ENCODE measurements around the gene IL1RAPL2.
"Not testable (repeated sequence)": the region's sequence is repeated elsewhere in the genome, so short reads cannot be mapped to it uniquely, and the experiment has no call there.

IL1RAPL2 gene

DNA sequence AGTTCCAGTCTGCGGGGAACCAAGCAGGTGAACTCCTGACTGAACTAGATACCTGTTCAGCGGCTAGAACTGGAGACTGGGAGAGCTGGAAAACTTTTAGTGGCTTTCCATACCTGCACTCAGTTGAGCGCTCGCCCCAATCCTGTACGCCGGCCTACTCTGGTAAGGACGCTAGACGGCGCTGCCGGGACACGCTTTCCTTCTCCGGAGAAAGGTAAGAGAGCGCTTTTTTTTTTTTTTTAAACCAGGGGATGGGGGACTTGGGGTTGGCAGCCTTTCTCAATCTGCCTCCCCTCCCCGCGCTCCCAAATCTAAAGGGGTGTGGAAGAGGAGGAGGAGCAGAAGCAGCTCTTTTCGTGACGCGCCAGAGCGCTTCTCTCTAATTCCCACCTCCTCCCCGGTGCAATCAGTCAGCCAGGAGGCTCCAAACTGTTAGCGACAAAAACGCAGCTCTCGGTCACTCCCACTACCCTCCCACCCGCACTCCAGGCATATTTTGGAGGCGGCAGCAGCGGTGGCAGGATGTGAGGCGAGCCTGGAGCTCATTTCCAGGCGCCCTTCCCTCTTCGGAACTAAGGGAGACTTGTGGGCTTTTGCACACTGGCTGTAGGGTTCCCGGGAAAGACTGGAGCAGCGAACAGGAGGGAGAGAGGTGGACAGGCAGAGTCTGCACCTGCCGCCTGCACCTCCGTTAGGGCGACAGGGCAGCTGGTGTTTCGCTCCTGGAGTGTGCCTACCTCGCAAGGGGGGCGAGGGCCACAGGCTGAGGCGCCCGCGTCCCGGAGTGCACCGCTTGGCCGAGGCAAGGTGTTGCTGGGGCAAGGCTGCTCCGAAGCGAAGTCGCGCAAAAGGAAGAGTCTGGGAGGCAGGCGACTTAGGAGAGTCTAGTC is at the start of gene IL1RAPL2:
Gene IL1RAPL2, plus strand, starts transcription at position 409 of the 890 bp plus-strand sequence.
- DNase-seq: no peak

DNA sequence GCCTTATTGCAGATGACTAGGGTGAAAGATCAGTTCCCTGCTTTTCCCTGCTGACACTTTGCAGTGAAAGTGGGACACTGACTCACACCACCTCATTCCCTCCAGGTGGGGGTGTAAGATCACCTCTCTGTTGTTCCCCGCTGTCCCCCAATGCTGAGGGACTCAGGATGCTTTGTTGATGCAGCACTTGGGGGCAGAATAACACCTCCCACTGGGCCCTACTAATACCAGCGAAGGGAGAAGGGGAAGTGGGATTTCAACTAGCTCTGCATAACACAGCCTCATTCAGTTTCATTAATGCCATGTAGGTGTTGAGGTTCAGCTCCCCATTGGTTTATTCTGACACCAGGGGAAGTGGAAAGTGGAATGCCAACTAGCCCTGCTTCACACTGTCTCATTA is 43.6 kb upstream of the IL1RAPL2 start:
- no peak for DNase-seq

DNA sequence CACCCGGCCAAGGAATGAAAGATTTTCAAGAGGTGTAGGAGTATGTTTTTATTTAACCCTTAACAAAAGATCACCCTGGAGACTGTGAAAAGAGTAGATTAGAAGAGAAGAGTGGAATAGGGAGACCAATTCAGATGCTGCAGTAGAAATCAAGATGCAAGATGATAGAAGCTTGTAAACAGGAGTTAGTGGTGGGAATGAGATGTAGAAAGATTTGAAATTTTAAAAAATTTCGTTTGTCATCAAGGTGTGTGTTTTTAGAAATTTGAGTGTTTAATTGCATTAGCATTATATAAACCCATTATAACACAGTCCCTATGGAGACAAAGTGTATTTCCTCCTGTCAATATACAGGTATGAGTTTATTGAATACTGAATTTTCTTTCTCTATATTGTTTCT is 42.1 kb upstream of the IL1RAPL2 start:
- no peak for DNase-seq

DNA sequence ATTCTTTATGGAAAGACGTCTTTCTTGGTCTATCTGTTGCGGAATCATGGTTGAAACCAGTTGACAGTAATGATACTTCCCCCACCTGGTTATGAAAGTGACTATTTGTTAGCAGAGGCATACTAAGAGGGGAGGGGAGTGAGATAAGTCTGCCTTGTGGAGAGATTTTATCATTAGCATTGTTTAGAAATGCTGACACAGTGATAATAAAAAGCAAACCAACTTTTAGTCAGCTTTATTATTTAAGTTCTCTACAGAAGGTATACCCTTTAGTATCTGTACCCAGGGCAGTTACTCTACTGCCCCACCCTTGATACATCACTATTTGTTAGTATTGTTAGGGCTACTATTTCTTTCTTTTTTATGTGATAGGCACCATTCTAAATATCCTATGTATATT is 26.9 kb upstream of the IL1RAPL2 start:
- no peak for DNase-seq

DNA sequence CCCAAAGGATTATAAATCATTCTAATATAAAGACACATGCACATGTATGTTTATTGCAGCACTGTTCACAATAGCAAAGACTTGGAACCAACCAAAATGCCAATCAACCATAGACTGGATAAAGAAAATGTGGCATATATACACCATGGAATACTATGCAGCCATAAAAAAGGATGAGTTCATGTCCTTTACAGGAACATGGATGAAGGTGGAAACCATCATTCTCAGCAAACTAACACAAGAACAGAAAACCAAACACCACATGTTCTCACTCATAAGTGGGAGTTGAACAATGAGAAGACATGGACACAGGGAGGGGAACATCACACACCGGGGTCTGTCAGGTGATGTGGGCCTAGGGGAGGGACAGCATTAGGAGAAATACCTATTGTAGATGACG is 23.6 kb upstream of the IL1RAPL2 start:
- not testable (repeated sequence) for DNase-seq

DNA sequence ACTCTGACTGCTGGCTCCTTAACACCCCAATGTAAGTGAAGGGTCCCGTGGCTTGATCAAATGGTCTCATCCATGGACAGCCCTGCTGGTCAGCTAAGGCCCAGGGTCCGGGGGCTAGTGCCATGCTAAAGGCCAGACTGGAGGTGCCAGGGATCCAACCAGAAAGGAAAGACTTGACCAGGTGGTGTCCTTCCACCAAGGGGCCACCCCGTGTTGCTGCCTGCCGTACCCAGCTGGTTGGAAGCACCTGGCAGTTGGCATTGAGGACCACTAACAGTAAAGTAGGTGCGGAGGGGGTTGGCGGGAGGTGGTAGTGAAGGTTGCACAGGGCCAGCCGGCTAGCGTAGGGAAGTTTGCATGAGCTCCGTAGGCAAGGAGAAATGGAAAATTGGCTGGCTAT is 1.7 kb upstream of the IL1RAPL2 start:
- no peak for DNase-seq

DNA sequence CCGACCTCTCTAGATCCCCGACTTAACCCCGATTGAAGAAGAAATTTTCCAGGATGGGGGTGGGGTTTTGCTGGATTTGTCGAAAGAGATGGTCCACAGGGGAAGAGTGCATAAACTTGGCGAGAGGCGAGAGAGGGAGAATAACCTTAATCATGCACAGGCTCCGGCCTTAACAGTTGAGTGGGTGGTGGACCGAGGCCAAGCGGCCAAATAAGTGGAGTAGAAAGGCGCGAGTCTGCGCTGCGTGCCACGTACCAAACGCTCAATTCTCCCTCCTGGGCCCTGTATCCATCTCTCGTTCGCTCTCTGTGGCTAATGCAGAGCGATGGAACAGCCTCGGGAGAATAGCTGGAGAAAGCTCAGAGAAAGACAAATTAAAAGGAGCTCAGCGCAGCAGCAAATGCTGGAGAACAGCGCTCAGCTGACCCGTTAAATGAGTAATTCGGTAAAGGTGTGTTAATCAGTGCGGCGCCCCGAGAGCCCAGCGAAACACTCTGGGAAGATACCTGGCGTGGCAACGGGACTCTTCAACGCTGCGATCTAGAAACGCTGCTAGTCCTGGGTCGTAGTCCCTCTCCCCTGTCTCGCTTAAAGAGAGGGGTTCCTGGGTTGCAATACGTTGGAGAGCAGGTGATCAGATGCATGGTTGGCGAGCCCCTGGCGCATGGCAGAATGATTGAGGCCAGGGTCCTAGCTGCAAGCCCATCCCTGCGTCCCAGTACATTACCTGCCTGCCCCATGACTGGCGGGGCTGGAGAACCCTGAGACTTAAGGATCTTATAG is 887 bp upstream of the IL1RAPL2 start:
- DNase-seq: no peak

DNA sequence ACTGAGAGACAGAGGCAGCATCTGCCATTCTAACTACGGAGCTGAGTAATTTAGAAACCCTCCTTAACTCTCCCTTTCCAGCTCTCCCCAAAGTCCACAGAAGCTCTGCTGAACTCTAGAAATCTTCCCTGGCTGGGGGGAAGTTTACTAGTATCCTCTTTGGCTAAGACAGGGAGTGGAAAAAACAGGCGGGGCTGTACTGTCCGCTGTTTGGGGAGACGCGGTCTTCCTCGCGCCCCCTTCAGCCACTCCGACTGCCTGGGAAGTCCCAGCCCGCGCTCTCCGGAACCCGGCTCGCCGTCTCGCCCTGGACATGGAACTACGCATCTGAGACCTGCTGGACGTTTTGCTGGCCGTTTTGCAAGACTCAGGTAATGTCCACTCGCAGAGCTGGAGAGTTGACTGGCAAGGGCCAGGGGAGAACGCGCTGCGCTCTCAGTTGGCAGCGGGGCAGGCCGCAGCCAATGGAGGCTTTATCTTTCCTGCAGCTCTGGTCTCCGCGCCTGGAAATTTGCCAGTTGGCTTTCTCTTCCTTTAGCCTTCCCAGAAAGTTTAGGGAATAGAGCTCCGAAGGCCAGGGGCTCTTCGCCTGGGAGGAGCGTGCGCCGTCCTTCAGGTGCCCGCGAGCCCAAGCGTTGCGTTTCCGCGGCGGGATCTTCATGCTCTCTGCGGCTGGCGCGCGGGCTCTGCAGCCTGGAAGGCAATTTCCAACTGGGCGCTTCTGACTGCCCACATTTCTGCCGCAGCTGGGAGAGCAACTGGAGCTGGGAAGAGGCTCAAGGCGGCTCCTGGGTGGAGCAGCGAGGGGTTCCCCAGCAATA is 892 bp downstream of the IL1RAPL2 start:
- no peak for DNase-seq

DNA sequence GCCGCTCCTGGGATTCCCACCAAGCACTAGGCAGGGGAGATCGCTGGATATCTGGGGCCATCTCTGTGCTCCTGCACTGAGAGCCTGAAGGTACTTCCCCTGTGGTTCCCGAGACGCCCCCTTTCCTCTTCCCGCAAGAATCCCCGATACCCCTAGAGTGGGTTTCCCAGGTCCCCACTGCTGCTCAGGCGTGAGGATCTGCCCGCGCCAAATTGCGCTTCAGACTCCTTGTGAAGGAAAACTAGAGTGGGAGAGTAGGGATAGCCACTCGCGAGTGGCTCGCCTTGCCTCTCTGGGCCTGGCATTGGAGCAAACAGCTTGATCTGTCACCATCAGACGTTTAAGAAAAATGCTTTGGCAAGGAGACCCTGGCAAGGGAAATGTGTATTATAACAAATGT is 1.5 kb downstream of the IL1RAPL2 start:
- DNase-seq: no peak

DNA sequence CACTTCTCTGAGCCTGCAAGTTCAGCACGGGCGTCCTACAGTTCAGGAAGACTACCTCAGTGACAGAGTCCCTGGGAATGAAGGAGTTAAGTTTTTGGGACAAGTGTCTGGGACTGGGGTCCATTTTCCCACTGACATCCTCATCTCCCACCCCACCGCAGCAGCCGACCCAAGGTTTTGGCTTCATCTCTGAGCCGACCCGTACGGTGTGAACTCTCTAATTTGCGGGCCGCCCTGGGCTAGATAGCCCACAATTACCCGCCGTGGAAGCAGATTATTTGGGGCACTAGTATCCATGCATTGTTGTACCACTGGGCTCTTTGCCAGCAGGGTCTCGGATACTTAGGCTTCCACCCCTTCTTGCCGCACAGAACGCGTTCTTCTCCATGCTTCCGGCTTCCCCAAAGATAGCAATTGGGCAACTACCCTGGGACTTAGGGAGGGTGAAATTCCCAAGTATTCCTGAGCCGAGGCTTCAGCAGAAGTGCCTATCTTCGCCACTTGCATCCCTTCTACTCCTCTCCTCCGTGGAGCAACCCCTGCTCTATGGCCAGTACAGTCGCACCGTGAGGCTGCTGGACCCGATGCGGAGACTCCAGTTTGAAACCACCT is 2.4 kb downstream of the IL1RAPL2 start:
- DNase-seq: no peak

DNA sequence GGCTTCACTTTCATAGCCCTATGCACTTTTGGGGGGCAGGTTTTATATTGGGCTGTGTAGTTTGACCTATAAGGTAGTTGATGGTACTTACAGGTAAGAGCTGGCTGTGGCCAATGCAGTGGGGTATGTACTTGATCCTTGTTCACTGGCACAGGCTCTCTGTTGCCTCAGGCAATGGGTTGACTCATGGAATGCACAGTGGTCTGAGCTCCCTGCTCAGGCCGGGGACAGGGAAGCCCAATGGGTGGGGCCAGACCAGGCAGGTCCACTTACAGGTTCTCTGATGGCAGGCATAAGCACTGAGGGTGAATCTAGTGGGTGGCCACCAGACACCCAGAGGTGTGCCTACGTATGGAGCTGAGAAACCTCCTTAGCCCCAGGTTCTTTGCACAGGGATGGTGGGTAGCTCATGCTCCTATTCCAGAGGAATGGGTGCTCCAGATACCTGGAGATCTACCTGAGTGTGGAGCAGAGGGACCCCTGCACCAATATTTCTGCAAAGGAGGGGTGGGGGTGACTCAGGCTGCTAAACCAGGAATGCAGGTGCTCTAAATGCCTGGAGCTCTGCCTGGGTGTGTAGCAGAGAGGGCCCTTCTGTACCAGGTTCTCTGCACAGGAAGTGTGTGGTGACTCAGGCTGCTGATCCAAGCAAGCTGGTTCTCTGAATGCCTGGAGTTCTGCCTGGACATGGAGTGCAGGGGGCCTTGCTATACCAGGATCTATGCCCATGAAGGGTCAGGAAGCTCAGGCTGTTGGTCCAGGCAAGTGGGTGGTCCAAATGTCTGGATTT is 52.3 kb downstream of the IL1RAPL2 start:
- no peak for DNase-seq

DNA sequence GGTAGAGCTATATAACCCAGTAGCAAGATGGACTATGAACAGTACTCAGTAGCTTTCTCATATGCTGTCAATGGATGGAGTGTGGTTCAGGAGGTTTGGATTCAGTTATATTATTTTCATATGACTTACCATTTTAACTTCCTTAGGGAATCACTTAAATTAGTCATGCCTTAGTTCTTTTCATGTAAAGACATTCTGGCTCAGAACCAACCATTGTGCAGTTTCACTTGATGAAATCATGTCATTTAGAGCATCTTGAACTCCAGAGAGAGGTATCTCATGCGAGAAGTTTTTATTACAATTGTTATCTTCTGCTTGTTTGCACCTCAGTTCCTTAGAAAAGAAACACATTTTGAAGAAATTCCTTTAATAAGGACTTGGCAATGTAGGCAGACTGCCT is 55.8 kb downstream of the IL1RAPL2 start:
- DNase-seq: no peak

DNA sequence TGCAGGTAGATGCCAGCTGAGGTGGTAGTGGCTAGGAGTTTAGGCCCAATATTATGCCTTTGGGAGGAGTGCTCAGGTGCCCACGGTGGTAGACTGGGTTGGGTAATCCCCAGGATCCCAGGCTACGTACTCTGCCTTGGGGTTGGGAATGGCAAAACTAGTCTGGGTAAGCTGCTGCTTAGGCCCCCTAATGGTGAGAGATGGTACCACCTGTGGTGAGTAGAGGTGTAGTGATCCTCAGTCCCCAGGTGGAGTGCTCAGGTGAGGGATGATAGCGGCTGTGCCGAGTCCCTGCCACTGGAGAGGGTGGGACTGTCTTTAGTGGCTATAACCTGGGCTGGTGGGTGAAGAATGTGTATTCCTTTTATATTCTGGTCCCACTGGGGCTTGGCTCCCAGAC is 75.2 kb downstream of the IL1RAPL2 start:
- no peak for DNase-seq

DNA sequence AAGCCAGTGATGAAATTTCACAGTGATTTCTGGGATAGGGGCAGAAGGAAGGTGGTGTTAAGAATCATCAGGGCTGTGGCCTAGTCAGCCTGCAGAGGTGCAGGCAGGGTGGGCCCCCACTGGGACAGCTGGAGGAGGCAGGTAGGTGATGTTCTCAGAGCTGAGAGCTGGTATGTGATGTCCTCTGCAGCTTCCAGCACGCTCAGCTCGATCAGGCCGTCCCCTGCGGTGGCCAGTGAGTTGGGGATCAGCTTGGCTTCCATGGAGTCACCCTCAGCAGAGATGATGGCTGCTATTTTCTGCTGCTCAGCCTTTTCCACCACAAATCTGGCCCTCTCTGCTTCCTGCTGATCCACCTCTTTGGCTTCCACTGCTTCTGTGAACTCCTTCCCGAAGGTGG is 81.1 kb downstream of the IL1RAPL2 start:
- DNase-seq: no peak

DNA sequence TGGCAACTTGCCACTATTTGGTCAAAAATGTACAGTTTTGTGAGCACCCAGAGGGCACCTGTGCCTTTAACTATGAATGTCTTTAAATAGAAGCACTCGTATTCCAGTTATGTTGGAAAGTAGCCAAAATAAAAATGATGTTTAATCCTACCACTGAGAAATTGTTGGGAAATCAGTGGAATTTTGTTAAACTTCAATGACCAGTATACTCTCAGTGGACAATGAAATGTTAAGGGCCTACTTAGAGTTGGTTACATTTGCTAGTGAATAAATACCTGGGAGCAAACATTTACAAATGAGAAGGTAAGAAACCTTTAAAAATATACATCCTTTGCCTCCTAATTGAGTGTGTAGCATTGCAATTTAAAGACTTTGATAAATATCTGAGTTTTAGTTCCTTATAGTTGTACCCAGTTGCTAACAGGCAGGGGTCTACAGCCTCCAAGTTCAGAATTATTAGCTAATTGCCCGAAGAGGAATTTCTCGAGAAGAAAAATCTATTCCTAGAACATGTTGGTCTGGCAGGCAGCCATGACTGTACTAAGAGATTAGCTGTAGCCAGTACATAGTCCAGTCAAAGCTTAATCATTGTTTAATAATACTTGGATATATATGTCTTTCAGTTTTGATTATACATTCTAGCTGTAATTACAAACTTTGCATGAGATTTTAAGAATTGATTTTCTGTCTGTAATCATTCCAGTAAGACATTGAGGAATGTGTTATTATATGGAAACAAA is 93.2 kb downstream of the IL1RAPL2 start:
- no peak for DNase-seq

DNA sequence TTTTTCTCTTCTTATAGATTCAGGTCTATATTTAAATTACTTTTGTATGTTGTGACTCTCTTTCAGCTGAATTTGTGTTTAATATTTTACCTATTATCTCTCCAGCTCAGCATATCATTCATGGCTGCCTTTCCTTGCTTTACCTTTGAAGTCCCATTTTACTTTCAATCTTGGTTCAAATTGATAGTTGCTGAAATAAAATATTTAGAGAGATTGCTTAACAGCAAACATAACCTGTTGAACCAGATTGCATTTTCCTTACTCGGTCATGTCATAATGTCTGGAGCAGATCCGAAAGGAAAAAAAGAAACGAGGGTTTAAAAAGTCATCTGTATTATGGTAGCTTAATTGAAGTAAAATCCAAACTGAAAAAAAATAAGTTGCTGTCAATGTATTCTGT is 94.1 kb downstream of the IL1RAPL2 start:
- DNase-seq: no peak

DNA sequence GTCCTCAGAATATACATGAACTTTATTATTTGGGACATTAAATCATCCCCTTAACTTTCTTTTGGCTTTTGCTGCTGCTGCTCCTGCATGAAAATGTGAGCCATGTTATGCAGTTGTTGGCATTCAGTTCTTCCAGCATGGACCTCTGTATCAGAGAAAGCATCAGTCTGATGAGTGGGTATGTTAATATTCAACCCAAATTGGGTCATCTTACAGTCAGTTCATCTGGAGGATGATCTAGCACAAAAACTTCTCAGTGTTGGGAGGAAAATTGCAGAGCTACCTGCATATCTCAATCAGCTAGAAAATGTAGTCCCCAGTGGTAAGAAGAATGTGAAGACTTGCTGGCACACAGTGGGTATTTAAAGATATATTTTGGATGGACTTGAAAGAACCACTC is 96.7 kb downstream of the IL1RAPL2 start:
- no peak for DNase-seq

DNA sequence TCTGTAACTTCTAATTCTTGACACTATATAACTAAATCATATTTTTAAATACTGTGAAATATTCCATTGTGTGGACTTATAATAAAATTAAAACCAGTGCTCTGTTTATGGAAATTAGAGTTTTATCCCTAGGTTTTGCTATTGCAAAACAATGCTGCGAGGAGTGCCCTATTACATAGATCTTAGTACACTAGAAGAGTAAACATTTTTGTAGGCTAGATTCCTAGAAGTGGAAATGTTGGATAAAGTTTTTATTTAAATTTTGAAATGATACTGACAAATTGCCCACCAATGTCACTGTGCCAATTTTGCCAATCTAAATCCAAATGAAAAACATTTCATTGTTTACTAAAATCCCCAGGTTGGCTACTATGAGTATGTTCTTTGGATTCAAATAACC is 99.7 kb downstream of the IL1RAPL2 start:
- no peak for DNase-seq

DNA sequence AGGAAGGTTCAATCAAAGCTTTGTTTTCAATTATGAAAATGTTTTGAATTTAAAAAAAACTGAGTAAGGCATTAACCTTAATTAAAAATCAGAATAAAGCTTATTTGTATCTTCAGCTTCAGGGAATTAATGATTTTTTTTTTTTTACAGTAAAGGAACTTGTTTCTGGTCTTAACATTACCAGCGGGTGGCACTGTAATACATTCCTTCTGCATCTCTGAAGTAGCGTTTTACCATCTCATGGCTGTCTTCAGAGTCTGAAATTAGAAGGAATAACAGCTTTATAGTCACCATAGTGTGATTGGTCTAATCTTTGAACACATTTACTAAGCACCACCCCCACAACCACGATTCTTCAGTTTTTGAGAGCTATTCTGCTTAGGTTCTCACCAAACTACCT is 102.6 kb downstream of the IL1RAPL2 start:
- no peak for DNase-seq

DNA sequence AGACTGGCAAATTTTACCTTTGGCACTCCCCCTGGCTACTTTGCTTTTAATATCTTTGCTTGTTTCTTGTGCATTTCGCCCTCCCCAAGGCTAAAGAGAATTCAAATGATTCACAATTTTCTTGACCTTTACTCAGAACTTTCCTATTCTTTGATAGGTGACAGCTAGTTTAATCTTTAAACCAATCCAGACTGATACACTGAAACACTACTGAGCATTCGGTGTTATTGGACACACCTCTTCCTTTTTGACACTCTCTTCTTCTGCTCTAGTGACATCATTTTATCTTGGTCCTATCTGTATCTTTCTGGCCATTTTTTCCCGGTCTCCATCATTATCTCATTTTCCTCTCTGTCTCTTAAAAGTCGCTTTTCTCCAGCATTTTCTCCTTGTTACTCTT is 103.1 kb downstream of the IL1RAPL2 start:
- no peak for DNase-seq

DNA sequence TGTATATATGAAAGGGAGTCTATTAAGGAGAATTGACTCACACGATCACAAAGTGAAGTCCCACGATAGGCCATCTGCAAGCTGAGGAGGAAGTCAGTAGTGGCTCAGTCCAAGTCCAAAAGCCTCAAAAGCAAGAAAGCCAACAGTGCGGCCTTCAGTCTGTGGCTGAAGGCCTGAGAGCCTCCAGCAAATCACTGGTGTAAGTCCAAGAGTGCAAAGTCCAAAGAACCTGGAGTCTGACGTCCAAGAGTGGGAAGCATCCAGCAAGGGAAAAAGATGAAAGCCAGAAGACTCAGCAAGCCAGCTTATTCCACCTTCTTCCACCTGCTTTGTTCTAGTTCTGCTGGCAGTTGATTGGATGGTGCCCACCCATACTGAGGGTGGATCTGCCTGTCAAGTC is 104.1 kb downstream of the IL1RAPL2 start:
- DNase-seq: no peak
